Astrocyte of the hippocampus (primary cell): ENCODE data around the gene AFAP1L1.
A peak's percentile ranks its signal among the peaks of the same experiment; 100 is the strongest.

Source experiments
- DNase-seq: peaks from one replicate; pipeline ENCODE4 v3.0.0; 2011; ENCODE audit warnings: low read depth, low spot score

AFAP1L1 gene

GRCh38 chr5:149348518-149348917 is 76.9 kb downstream of the AFAP1L1 start:
- no peak for DNase-seq

- DNase-seq, result no peak
These were observed 77.7 kb downstream of the AFAP1L1 start for GRCh38 chr5:149349382-149349781.

- no peak for DNase-seq
These were observed 80.5 kb downstream of the AFAP1L1 start for GRCh38 chr5:149352169-149352568.

GRCh38 chr5:149353911-149354310 is 82.3 kb downstream of the AFAP1L1 start:
- no peak for DNase-seq

GRCh38 chr5:149355688-149356087 is 84.0 kb downstream of the AFAP1L1 start:
- no peak for DNase-seq

GRCh38 chr5:149356391-149356790 is 84.7 kb downstream of the AFAP1L1 start:
- DNase-seq, result no peak

- peak; percentile 98 for DNase-seq
These were observed 86.0 kb downstream of the AFAP1L1 start, which contains the start of gene PCYOX1L for GRCh38 chr5:149357370-149358293. Gene PCYOX1L, plus strand, starts transcription at chr5:149358046. Its CDS starts 23 bp downstream, at chr5:149358069.

GRCh38 chr5:149358294-149358651 is 86.6 kb downstream of the AFAP1L1 start:
- peak; percentile 36 for DNase-seq

- DNase-seq, result no peak
These were observed 87.3 kb downstream of the AFAP1L1 start for GRCh38 chr5:149358868-149359495.

GRCh38 chr5:149360272-149360671 is 88.6 kb downstream of the AFAP1L1 start:
- no peak for DNase-seq

- no peak for DNase-seq
These were observed 90.9 kb downstream of the AFAP1L1 start for GRCh38 chr5:149362541-149362940.

- no peak for DNase-seq
These were observed 91.7 kb downstream of the AFAP1L1 start for GRCh38 chr5:149363358-149363757.

- DNase-seq, result no peak
These were observed 92.3 kb downstream of the AFAP1L1 start for GRCh38 chr5:149363936-149364335.

- no peak for DNase-seq
These were observed 93.1 kb downstream of the AFAP1L1 start for GRCh38 chr5:149364719-149365118.

- no peak for DNase-seq
These were observed 93.8 kb downstream of the AFAP1L1 start for GRCh38 chr5:149365418-149365817.

GRCh38 chr5:149366169-149366729 is 94.6 kb downstream of the AFAP1L1 start:
- DNase-seq, result no peak

- DNase-seq, result peak; percentile 81
These were observed 95.8 kb downstream of the AFAP1L1 start for GRCh38 chr5:149367249-149367971.

- DNase-seq, result no peak
These were observed 96.5 kb downstream of the AFAP1L1 start for GRCh38 chr5:149367972-149368645.

- DNase-seq, result no peak
These were observed 99.2 kb downstream of the AFAP1L1 start for GRCh38 chr5:149370878-149371277.

GRCh38 chr5:149371296-149371962 is 99.8 kb downstream of the AFAP1L1 start:
- peak; percentile 68 for DNase-seq
